Nephron progenitor cell (in vitro differentiated cells): ENCODE data around the gene NUMBL.

Experiments used
- DNase-seq: peaks from one replicate; pipeline ENCODE4 v3.0.0; 2021
- H3K27ac Mint-ChIP-seq: 2 replicates; pipeline ENCODE4 v1.8.0; 2021; ENCODE audit warnings: mild to moderate bottlenecking, moderate library complexity, mixed read lengths
- H3K27me3 Mint-ChIP-seq: 2 replicates; pipeline ENCODE4 v1.8.0; 2021; ENCODE audit warnings: mild to moderate bottlenecking, low read depth, mixed read lengths; ENCODE audit not compliant: poor library complexity
- H3K36me3 Mint-ChIP-seq: 2 replicates; pipeline ENCODE4 v1.8.0; 2021; ENCODE audit warnings: low read depth, mixed read lengths
- H3K4me1 Mint-ChIP-seq: 2 replicates; pipeline ENCODE4 v1.8.0; 2021; ENCODE audit warnings: mixed read lengths
- H3K4me3 Mint-ChIP-seq: 2 replicates; pipeline ENCODE4 v1.8.0; 2021; ENCODE audit warnings: mild to moderate bottlenecking, moderate library complexity, mixed read lengths
- H3K9me3 Mint-ChIP-seq: 2 replicates; pipeline ENCODE4 v1.8.0; 2021; ENCODE audit warnings: mild to moderate bottlenecking, moderate library complexity, mixed read lengths
- CTCF ChIP-seq: fragments of 200-600 bp; sonication (generic); IDR thresholded peaks from 2 replicates; pipeline ENCODE4 v1.5.0; 2021; ENCODE audit warnings: antibody characterized with exemption

Gene NUMBL

GRCh38 chr19:40640744-40641143 lies 49.7 kb downstream of the NUMBL start:
- H3K4me1 Mint-ChIP-seq: peaks cover 21% of the 10 kb centered on the region
- no peak for DNase-seq
- TF ChIP-seq CTCF: no peak
- H3K9me3 Mint-ChIP-seq: no peaks in the 10 kb centered on the region
- H3K36me3 Mint-ChIP-seq: no peaks in the 10 kb centered on the region
- H3K27ac Mint-ChIP-seq: no peak overlapping the region
- H3K27me3 Mint-ChIP-seq: peaks cover 21% of the 10 kb centered on the region
- H3K4me3 Mint-ChIP-seq: no peak overlapping the region

- no peak for TF ChIP-seq CTCF
- no peaks in the 10 kb centered on the region for H3K36me3 Mint-ChIP-seq
- H3K4me3 Mint-ChIP-seq: no peak overlapping the region
- no peak overlapping the region for H3K27ac Mint-ChIP-seq
- no peak for DNase-seq
- peaks cover 15% of the 10 kb centered on the region for H3K4me1 Mint-ChIP-seq
- peaks cover 32% of the 10 kb centered on the region for H3K27me3 Mint-ChIP-seq
- H3K9me3 Mint-ChIP-seq: no peaks in the 10 kb centered on the region
These were observed 50.8 kb downstream of the NUMBL start for GRCh38 chr19:40639638-40639982.

GRCh38 chr19:40638327-40638726 lies 52.1 kb downstream of the NUMBL start:
- peaks cover 44% of the 10 kb centered on the region for H3K27me3 Mint-ChIP-seq
- no peak for TF ChIP-seq CTCF
- peaks cover 27% of the 10 kb centered on the region for H3K4me1 Mint-ChIP-seq
- no peak overlapping the region for H3K27ac Mint-ChIP-seq
- DNase-seq: no peak
- H3K9me3 Mint-ChIP-seq: no peaks in the 10 kb centered on the region
- H3K36me3 Mint-ChIP-seq: no peaks in the 10 kb centered on the region
- no peak overlapping the region for H3K4me3 Mint-ChIP-seq

- Mint-ChIP-seq H3K27ac (no peak overlapping the region), H3K4me1 (peaks cover 28% of the 10 kb centered on the region), H3K27me3 (peaks cover 35% of the 10 kb centered on the region), H3K9me3 (no peaks in the 10 kb centered on the region), H3K36me3 (peaks cover 11% of the 10 kb centered on the region), H3K4me3 (no peak overlapping the region)
- TF ChIP-seq CTCF: no peak
- no peak for DNase-seq
These were observed 57.2 kb downstream of the NUMBL start for GRCh38 chr19:40633207-40633606.

GRCh38 chr19:40632311-40633036 lies 58.0 kb downstream of the NUMBL start:
- Mint-ChIP-seq H3K36me3 (peaks cover 12% of the 10 kb centered on the region), H3K9me3 (no peaks in the 10 kb centered on the region), H3K4me3 (no peak overlapping the region), H3K27me3 (peaks cover 35% of the 10 kb centered on the region), H3K4me1 (peaks cover 28% of the 10 kb centered on the region), H3K27ac (no peak overlapping the region)
- DNase-seq: no peak
- TF ChIP-seq CTCF: no peak

- H3K4me1 Mint-ChIP-seq: peaks cover 35% of the 10 kb centered on the region
These were observed 59.8 kb downstream of the NUMBL start for GRCh38 chr19:40630571-40631160.

More at GRCh38 chr19:40630571-40631160, 59.8 kb downstream of the NUMBL start:
- Mint-ChIP-seq H3K27me3 (peaks cover 25% of the 10 kb centered on the region), H3K36me3 (peaks cover 25% of the 10 kb centered on the region), H3K4me3 (no peak overlapping the region), H3K27ac (no peak overlapping the region), H3K9me3 (no peaks in the 10 kb centered on the region)
- no peak for TF ChIP-seq CTCF
- no peak for DNase-seq
